Ovary (tissue), 9 donors: ENCODE data around the gene STK33. TPM values are rescaled to one million over a fixed set of nuclear protein-coding genes. Genes with fewer than 3 reads are reported as not detected.

Experiments
- DNase-seq, 5 donors: peaks; one replicate each; pipeline ENCODE4 v3.0.0-alpha.2; 2019 to 2020
- H3K27ac ChIP-seq, 2 donors: fragments of 200-600 bp; one replicate each; pipeline versions ENCODE4 v1.5.1 to v1.8.0; 2019 to 2022
- H3K27me3 ChIP-seq: fragments of 200-600 bp; one replicate; pipeline ENCODE4 v1.8.0; 2022
- H3K36me3 ChIP-seq: fragments of 200-600 bp; sonication (generic); one replicate; pipeline ENCODE4 v1.5.1; 2019
- H3K4me1 ChIP-seq: one replicate; pipeline ENCODE4 v1.8.1; 2013; ENCODE audit warnings: mild to moderate bottlenecking, moderate library complexity; ENCODE audit not compliant: insufficient read depth
- H3K4me3 ChIP-seq: fragments of 200-600 bp; sonication (generic); one replicate; pipeline ENCODE4 v1.5.1; 2017
- H3K9me3 ChIP-seq, 2 donors: fragments of 200-600 bp in 1 of 2; sonication (generic) in 1 of 2; one replicate each; pipeline versions ENCODE4 v1.5.1 to v1.8.1; 2013 to 2019; ENCODE audit warnings: mild to moderate bottlenecking in 1 of 2, moderate library complexity in 1 of 2
- EP300 ChIP-seq: sonication (generic); formaldehyde crosslinking; IDR thresholded peaks from one replicate; pipeline ENCODE4 v1.6.1; 2017; ENCODE audit warnings: antibody characterized with exemption
- POLR2A ChIP-seq: fragments of 450-650 bp; IDR thresholded peaks from one replicate; pipeline ENCODE4 v1.6.1; 2017; ENCODE audit warnings: antibody characterized with exemption, mild to moderate bottlenecking, moderate library complexity
- WGBS, 3 donors: extraction: QIAGEN DNeasy Blood & Tissue Kit in 1 of 3; methylation state at CpG; one replicate each; pipeline versions ENCODE4 v1.1.5 to v1.1.7; 2013 to 2017; 5-methylcytosine and 5-hydroxymethylcytosine counted together
- intact Hi-C, 4 donors: fragments of 100-400 bp; cut with DNase I; formaldehyde crosslinking; loops; one replicate each; pipeline versions ENCODE4 v1.11.0 to v1.15.1; 2022 to 2023
- polyA plus RNA-seq, 2 donors: library from polyadenylated mRNA; stranded (reverse); fragments of 200-250 nt in 1 of 2; fragments of 350-450 nt in 1 of 2; fragmentation: Illumina TruSeq in 1 of 2; extraction: RNeasy Lipid Tissue Mini Kit (QIAGEN cat#74804) in 1 of 2; gene quantifications; one replicate each; pipeline ENCODE4 v1.2.3, GENCODE V29; 2013 to 2014
- total RNA-seq, 7 donors: library from RNA; depleted of rRNA in 2 of 7; stranded (reverse); fragments of >200 nt in 2 of 7; fragmentation: NEBNext Ultra II Directional in 3 of 7; extraction: Animal tissue kit (Norgen Biotek cat#: 25700) in 3 of 7; gene quantifications; one replicate each; pipeline versions ENCODE4 v1.1.0 to v1.2.4, GENCODE V29; 2016 to 2023
- TF ChIP-seq, protein P1 (sequence below), 3 donors: fragments of 450-650 bp in 2 of 3; fragments of 200-600 bp in 1 of 3; IDR thresholded peaks; one replicate each; pipeline versions ENCODE4 v1.5.1 to v1.8.0; 2016 to 2022; ENCODE audit warnings: antibody characterized with exemption in 3 of 3, mild to moderate bottlenecking in 1 of 3
- donor health status: DM: no; HTN: no; CAD: no; lungs with moderate emphysema.
- donor health status: DM: no; HTN: no; CAD: no.
- donor health status: Bipolar disorder and iron deficiency.
- donor health status: DM: yes; HTN: yes; CAD: no.
- donor health status: DM: no; HTN: no; CAD: no.
- donor health status: DM: yes; HTN: yes; CAD: no.

Gene STK33
- total and polyA plus RNA-seq, 9 donors, result 11.9 to 50.8 (median 23.5) TPM

DNA sequence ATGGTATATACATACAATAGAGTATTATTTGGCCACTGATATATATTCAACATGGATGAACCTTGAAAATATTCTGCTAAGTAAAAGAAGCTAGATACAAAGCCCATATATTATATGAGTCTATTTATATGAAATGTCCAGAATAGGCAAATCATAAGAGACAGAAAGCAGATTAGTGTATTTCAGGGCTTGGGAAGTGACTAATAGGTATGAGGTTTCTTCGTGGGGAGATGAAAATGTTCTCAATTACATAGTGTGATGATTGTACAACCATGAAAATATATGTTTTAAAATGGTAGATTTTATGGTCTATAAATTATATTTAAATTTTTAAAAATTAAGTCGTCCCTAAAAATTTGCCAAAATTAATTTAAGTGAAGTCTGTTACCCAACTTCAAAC, 92.2 kb downstream of the STK33 start:
- WGBS, 3 donors, result 89 to 94% (median 91%) methylated on average over 2 of the region's 2 CpGs
- no peak for DNase-seq
- Histone ChIP-seq H3K4me1 (no peaks in the 10 kb centered on the region), H3K9me3 (no peaks in the 10 kb centered on the region), H3K4me3 (no peak overlapping the region), H3K27me3 (no peaks in the 10 kb centered on the region), H3K27ac (no peak overlapping the region), H3K36me3 (no peaks in the 10 kb centered on the region)
- TF ChIP-seq POLR2A (no peak), EP300 (no peak)
- TF ChIP-seq, protein P1, sequence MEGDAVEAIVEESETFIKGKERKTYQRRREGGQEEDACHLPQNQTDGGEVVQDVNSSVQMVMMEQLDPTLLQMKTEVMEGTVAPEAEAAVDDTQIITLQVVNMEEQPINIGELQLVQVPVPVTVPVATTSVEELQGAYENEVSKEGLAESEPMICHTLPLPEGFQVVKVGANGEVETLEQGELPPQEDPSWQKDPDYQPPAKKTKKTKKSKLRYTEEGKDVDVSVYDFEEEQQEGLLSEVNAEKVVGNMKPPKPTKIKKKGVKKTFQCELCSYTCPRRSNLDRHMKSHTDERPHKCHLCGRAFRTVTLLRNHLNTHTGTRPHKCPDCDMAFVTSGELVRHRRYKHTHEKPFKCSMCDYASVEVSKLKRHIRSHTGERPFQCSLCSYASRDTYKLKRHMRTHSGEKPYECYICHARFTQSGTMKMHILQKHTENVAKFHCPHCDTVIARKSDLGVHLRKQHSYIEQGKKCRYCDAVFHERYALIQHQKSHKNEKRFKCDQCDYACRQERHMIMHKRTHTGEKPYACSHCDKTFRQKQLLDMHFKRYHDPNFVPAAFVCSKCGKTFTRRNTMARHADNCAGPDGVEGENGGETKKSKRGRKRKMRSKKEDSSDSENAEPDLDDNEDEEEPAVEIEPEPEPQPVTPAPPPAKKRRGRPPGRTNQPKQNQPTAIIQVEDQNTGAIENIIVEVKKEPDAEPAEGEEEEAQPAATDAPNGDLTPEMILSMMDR (IDR thresholded peaks at IDR 0.05), result no peak
- intact Hi-C loops, result no loop called here

DNA sequence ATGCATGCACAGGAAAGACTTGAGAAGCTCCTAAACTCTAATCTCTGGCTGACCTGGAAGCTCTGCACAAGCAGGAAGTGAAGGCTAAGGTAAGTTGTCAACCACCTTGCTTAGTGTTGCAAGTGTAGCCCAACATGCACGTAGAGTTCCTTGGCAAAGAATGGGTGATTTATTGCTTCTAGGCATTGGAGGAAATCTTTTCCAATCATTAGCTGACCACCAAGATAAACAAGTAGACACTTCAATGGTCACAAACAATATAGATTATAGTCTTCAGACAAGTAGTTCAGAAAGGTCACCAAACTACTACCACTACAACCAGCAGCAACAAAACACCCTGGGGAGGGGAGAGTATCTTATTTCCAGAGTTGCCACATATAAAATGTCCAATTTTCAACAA, 105.6 kb downstream of the STK33 start:
- intact Hi-C loops, result no loop called here
- H3K4me3 ChIP-seq, result no peak overlapping the region
- no peaks in the 10 kb centered on the region for H3K4me1 ChIP-seq
- H3K36me3 ChIP-seq, result no peaks in the 10 kb centered on the region
- TF ChIP-seq EP300, result no peak
- TF ChIP-seq, protein P1 (IDR thresholded peaks at IDR 0.05), result no peak
- no peak for TF ChIP-seq POLR2A
- no peaks in the 10 kb centered on the region for H3K27me3 ChIP-seq
- no peaks in the 10 kb centered on the region for H3K9me3 ChIP-seq
- 66 to 83% (median 70%) methylated on average over 1 of the region's 1 CpG for WGBS, 3 donors
- DNase-seq, result no peak
- H3K27ac ChIP-seq, result no peak overlapping the region

DNA sequence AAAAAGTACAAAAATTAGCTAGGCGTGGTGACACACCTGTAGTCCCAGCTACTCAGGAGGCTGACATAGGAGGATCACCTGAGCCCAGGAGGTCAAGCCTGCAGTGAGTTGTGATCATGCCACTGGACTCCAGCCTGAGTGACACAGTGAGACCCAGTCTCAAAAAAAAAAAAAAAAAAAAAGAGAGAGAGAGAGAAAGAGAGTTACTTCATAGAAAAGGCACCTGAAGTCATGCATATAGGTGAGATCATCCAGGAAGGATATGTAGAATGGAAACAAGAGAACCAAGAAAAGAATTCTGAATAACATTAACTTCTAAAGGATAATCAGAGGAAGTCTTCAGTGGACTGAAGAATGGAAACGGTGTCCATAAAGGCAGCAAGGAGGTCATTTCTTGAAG, 106.8 kb downstream of the STK33 start:
- TF ChIP-seq, protein P1 (IDR thresholded peaks at IDR 0.05), result no peak
- TF ChIP-seq EP300 (no peak), POLR2A (no peak)
- DNase-seq, result no peak
- Histone ChIP-seq H3K27me3 (no peaks in the 10 kb centered on the region), H3K9me3 (no peaks in the 10 kb centered on the region), H3K27ac (no peak overlapping the region), H3K36me3 (no peaks in the 10 kb centered on the region), H3K4me3 (no peak overlapping the region), H3K4me1 (no peaks in the 10 kb centered on the region)
- intact Hi-C loops, result no loop called here
- WGBS, 3 donors, result 95 to 97% (median 95%) methylated on average over 2 of the region's 2 CpGs

DNA sequence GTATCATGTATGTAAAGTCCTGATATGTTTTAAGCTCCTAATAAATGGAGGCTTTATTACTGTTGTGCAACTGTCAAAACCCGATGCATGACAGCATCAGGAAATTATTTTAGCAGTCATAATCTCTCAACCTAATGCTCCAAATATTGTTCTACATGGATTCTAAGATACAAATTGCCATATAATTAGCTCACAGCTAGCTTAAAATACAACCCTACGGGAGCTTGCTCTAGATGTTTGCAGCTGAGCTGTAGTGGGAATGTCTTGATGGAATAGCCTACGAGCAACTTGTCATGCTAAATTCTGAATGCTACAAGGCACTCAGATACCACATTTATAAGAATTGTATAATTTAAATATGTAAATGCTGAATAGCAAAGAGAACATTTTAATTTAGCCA, 109.8 kb downstream of the STK33 start:
- no peaks in the 10 kb centered on the region for H3K36me3 ChIP-seq
- H3K9me3 ChIP-seq, result no peaks in the 10 kb centered on the region
- no peaks in the 10 kb centered on the region for H3K27me3 ChIP-seq
- TF ChIP-seq, protein P1 (IDR thresholded peaks at IDR 0.05), result no peak
- TF ChIP-seq EP300, result no peak
- TF ChIP-seq POLR2A, result no peak
- no peak for DNase-seq
- WGBS, 3 donors, result 88 to 98% (median 96%) methylated on average over 3 of the region's 3 CpGs
- intact Hi-C loops, result no loop called here
- no peak overlapping the region for H3K4me3 ChIP-seq
- no peaks in the 10 kb centered on the region for H3K4me1 ChIP-seq
- no peak overlapping the region for H3K27ac ChIP-seq

DNA sequence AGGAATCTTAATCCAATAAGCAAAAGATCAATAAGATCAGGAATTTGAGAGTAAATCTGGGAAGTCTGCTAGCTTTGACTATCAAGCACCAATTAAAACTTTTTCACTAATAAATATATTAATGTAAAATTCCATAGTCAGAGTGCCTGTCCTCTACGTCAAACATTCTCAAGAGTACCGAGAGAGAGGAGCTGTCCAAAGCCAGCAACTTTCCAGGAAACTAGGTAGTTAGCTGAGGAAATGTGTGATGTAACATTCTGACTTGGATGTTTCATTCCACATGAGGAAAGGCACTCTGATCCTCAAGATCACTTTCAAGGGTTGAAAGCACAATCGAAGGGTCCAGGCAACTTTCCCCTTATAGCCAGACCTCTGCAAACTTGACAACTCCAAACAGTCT, 113.2 kb downstream of the STK33 start:
- no peaks in the 10 kb centered on the region for H3K4me1 ChIP-seq
- H3K9me3 ChIP-seq, result no peaks in the 10 kb centered on the region
- no peak overlapping the region for H3K4me3 ChIP-seq
- DNase-seq, result no peak
- H3K36me3 ChIP-seq, result no peaks in the 10 kb centered on the region
- no peaks in the 10 kb centered on the region for H3K27me3 ChIP-seq
- WGBS, 3 donors, result 63 to 66% (median 64%) methylated on average over 3 of the region's 3 CpGs
- TF ChIP-seq EP300, result no peak
- no peak for TF ChIP-seq POLR2A
- TF ChIP-seq, protein P1 (IDR thresholded peaks at IDR 0.05), result no peak
- intact Hi-C loops, result no loop called here
- H3K27ac ChIP-seq, result no peak overlapping the region
